G401.6 (cell line): ENCODE results near the gene CBFA2T3.

Experiments
- FAIRE-seq: peaks from 2 replicates; lab custom pipeline; 2012; peaks lifted over from hg19 to GRCh38; lab: Jason Lieb, UNC

CBFA2T3 gene

DNA sequence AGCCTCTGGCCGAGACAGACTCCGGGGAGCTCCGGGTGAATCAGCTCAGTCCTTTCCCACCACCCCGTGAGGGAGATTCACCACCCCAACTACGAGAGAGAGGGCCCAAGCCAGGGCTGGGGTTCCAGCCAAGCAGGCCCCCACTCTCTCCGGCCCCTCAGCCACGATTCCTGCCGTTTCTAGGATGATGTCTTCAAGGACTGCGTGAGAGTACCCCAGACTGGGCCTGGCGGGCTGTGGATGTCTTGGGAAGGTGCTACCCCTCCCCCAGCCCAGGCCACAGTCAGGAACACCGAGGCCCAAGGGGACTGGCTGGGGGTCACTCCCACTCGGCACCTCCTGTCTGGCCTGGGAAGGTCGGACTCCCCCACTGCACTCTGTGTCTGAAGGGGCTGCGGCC lies 89.0 kb downstream of the CBFA2T3 start:
- no peak for FAIRE-seq

DNA sequence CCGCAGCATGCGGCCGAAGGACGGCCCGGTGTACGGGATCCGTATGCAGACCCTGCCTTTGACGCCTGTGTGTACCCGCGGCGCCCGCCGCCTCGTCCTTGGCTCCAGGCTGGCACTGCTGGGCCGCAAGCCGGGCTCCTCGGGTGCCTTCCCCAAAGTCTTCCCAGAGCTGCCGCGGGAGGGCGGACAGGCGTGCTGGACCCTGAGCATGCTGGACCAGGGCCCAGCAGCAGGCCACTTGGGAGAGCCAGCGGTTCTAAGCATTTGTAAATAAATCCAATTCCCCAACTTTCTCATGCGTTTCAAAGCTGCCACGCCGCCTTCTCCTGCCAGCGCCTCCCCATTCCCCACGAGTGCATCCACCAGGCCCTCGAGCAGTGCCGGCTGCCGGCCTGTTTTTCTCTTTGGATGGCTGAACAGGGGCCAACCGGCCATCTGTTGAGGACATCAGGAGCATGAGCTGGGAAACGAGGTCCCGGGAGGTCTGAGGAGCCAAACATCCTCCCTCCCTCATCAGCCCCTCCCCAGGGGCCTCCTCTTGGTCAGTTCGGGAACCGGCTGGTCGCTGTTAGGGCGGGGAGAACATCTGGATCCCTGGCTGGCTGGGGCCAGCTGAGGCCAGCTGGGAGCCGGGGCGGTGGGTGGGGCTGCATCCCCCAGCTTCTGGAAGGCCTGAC lies 90.0 kb downstream of the CBFA2T3 start:
- FAIRE-seq, result no peak

DNA sequence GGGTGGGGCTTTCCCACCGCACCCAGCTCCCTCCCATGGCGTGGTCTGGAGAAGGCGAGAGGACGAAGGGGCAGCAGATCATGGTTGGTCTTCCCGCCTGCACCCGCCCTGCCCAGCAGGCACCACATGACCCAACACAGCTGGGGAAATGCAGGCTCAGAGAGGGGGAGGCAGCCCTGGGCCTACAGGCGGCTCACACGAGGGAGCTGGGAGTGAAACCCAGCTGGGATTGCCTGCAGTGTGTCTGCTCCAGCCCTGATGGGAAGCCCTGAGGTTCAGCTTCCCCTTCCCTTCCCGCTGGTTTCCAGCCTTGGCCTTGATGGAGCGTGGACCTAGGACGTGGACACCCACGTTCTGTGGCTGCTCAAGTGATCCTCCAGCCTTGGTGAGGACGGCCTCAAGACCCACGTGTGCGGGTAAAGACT lies 90.6 kb downstream of the CBFA2T3 start:
- no peak for FAIRE-seq

DNA sequence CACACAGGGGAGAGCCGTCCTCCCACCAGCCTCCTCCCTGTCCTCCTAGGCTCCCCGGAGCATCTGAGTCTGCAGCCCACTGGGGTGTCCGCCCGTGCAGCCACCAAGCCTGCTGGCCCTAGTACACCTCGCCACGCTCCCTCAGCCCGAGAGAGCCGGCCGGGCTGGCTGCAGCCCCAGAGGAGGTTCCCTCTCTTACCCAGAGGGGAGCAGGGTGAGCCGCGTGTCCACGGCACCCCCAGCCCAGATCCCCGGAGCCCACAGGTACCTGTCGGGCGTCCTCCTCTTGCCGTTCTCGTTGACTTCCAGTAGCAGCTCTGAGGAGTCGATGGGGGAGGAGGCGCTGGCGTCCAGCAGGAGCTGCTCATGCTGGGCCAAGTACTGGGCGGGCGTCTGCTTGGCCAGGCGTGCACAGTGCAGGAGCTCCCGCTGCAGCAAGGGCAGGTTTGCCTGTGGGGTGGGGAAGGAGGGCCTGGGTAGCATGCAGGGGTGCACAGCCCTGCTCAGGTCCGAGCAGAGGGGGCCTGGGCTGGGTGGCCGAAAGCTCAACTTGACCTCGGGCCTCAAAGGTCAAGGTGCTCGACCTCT lies 91.2 kb downstream of the CBFA2T3 start:
- no peak for FAIRE-seq

DNA sequence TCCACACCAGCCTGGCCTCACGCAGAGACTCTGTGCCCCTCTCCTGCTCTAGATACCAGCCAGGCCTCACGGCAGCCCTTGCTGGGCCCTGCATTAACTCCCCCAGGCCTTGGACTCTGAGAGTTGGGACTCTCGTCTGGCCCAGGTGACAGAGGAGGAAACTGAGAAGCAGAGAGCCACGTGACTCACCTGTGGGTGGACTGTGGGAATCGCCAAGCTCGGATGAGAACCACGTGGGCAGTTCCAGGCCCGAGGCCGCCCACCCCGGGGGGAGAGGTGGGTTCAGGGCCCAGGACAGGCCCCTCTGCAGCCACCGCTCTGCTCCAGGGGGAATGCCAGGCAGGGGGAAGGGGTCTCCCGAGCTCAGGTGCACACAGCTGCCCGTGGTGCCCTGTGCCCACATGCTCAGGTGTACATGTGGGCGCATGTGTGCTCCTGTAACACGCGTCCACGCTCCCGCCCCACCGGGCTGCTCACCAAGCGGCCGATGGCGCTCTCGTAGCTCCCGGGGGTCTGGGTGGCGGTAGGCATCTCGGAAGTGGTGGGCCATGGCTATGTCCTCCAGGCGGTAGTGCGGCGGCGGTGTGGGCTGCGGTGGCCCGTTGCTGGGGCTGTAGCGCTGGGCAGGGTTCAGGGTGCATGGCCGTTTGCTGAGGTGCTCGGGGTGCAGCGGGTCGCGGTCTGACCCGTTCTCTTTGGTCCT lies 92.3 kb downstream of the CBFA2T3 start:
- FAIRE-seq, result no peak

DNA sequence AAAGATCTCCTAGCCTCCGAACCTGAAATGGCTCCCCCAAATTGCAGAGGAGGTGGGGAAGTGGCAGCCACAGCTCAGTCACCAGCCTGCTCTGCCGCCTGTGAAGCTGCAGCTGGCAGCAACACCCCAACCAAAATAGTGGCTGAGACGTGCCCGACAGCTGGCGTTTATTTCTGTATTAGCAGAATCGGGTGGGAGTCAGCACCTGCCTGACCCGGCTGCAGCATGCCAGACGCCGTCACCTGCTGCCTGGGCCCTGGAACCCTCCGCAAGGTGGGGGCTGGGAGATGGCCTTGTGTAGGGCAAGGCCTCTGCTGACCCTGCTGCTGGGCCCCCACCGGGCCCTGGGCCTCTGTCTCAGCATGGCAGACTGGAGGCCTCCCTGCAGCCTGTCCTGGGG lies 93.1 kb downstream of the CBFA2T3 start:
- FAIRE-seq, result no peak

DNA sequence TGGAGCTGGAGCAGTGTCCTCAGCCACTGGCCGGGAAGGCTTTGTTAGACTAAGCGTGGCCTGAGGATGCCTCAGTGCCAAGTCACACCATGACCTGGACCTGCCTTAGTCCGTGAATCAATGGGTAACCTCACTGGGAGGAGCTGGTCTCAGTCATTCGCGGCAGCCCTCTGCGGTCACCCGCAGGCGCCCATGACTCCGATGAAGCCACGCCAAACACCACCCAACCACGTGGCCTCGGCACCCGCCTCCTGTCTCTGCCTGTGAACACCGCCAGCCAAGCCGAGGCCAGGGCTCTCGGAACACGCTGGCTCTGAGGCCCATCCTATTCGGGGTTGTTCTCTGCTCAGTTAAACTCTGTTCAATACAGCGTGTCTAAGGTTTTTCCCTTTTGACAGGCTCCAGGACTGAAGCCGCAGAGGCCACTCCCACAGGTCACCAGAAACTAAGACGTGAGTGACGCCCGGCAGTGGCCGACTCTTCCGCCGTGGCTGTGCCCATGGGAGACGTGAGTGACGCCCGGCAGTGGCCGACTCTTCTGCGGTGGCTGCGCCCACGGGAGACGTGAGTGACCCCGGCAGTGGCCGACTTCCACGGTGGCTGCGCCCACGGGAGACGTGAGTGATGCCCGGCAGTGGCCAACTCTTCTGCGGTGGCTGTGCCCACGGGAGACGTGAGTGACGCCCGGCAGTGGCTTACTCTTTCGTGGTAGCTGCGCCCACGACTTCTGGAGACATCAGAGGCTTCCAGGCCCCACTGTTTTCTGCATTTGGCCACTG lies 93.7 kb downstream of the CBFA2T3 start:
- FAIRE-seq, result no peak

DNA sequence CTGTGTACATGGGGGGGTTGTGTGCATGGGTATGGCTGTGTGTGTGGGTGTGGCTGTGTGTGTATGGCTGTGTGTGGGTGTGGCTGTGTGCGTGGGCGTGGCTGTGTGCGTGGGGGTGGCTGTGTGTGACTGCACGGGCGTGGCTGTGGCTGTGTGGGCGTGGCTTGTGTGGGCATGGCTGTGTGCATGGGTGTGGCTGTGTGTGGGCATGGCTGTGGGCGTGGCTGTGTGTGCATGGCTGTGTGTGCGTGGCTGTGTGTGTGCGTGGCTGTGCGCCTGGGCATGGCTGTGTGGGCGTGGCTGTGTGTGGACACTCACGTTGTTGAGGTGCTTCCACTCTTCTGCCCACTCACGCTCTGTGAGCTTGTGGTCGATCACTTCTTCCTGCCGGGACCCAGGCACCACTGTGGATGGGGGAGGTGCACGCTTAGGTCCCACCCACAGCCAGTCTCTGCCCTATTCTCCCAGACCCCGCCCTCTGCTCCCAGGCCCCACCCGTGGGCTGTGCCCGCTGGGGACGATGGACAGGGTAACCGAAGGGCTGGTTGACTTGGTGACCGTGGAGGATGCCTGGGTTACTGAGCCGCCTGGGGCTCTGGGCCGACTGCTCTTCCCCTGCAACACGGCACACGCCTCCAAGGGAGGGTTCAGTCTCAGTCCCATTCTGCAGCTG lies 94.5 kb downstream of the CBFA2T3 start:
- no peak for FAIRE-seq

DNA sequence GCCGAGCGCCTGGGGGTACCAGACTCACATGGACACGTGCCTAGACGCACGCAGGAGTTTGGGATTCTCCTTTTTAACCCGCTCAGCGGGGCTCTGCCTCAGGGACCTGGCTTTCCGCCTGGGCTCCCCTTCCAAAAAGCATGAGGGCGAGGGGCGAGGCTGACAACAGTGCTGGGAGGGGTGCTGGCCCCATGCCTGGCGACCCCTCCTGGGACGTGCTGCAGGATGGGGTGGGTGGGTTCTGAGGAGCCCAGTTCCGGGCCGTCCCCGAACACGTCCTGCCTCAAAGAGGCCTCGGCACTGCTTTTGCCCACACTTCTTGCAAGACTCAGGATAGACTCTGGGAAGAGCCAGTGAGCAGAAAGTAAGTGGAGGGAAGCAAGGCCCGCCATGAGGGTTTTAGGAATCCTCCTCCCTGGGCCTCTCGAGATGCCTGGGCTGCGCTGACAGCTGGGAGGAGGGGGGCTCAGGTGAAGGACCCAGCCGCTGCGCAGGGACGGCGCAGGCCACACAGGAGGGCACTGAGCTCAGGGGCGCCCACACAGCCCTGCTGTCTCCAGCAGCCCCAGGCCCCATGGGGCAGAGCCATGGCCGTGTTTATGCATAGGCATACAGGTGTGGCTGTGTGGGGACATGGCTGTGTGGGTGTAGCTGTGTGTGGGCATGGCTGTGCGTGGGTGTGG lies 95.2 kb downstream of the CBFA2T3 start:
- no peak for FAIRE-seq

DNA sequence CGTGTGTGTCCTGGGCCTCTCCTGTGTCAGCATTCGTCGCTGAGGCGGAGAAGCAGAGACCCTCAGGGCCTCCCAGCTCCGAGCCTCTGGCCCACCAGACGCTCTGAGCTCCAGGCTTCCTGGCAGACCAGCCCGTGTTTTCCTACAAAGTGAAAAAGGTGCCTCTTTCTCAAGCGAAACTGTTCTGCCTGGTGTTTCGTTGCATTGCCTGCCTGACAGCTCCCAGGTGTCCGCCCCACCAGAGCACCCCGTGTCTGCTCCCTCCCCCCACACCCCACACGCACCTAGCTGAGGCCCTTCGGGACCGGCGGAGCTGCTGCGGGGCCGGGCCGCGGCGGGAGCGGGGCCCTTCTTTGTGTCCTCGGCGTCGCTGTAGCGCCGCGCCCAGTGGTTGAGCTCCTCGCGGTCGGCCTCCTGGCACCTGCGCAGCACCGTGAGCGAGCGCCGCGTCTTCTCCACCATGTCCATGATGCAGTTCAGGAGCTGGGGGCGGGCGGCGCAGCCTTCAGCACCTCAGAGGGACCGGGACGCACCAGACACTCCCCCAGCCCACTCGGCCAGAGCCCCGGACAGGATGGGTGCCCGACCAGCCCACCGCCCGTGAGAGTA lies 95.9 kb downstream of the CBFA2T3 start:
- FAIRE-seq, result no peak

DNA sequence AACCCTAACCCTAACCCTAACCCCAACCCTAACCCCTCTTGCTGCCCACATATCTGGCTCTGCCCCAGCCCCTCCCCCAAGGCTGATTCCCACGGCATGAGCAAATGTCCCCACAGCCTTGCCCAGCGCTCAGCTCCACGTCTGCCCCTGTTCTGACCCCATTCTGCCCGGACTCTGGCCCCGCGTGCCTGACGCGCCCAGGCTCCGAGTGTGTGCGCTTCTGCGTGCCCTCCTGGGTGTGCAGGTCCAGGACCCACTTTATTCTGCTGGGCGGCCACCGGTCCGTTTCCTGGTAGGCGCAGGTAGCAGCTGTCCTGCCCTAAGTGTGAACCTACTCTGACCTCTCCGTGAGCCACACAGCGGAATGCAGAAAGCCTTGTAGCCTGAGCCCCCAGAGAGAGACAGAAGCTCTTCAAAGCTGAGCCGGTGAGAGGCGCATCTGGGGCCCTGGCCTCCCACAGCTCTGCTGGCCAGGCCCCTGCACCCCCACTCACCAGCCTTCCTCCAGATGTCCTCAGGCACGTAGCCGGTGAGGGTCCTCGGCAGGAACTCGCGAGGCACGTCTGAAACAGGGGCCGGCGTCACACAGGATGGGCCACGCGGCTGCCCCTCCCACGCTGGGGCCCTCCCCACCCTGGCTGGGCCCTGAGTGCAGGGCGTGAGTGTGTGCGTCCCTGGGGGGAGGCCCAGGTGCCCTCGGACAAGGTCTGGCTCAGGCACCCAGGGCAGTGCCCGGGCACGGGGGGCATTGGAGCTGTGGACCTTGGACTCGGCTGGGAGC lies 96.6 kb downstream of the CBFA2T3 start:
- FAIRE-seq, result no peak

DNA sequence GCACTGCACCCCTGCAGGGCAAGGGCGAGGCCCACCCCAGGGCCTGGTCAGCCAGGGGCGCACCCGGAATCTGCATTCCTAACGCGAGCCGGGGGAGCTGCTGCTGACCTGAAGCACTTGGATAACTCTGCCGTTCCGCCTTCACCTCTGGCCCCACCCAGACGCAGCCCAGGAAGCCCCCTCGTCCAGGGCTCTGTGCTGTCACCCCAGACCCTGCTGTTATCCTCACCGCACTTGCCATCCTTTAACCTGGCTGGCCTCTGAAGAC lies 97.3 kb downstream of the CBFA2T3 start:
- no peak for FAIRE-seq

DNA sequence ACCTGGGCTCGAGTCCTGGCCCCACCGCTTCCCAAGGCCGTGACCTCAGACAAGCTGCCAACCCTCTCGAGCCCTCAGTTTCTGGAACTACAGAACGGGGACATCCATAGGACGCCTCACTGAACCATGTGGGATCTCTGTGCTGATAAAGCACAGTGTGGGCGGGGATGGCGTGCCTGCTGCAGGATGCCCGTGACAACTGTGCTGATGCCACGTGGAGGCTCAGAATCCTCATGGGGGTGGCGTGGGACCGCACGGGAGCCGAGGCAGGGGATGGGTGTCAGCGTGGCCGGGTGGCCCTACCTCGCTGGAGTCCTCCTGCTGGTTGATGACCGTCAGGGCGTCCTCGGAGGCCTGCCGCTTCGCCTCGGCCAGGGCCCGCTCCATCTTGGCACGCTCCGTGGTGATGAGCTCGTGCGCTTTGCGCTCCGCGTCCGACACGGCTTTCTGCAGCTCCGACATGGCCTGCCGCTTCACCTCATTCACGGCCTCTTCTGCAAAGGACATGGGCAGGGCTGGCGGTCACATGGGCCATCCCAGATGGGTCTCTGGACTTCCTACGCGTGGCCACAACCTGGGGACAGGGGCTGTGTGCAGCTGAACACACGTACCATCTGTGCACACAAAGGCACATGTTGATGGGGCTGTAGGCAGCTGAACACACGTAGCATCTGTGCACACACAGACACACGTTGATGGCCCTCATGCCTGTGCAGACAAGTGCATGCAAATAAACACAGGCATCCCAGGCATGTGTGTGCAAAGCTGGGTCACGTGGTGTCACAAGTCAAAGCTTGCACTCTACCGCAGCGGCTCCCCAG lies 97.8 kb downstream of the CBFA2T3 start:
- no peak for FAIRE-seq

DNA sequence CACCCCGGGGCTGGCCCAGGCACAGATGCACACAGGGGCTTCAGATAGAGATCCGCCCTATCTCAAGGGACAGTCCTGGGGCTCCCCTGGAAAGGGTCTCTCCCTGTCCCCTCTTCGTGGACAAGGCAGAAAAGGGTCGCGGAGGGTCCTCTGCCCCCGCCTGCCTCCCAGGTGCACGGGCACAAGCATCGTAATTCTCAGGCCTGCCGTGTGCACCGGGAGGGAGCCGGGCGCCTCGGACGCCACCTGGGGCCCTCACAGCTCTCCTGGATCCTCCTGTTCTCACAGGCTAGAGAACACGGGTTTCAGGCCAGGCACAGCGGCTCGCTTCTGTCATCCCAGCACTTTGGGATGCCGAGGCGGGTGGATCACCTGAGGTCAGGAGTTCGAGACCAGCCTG lies 98.7 kb downstream of the CBFA2T3 start:
- no peak for FAIRE-seq

DNA sequence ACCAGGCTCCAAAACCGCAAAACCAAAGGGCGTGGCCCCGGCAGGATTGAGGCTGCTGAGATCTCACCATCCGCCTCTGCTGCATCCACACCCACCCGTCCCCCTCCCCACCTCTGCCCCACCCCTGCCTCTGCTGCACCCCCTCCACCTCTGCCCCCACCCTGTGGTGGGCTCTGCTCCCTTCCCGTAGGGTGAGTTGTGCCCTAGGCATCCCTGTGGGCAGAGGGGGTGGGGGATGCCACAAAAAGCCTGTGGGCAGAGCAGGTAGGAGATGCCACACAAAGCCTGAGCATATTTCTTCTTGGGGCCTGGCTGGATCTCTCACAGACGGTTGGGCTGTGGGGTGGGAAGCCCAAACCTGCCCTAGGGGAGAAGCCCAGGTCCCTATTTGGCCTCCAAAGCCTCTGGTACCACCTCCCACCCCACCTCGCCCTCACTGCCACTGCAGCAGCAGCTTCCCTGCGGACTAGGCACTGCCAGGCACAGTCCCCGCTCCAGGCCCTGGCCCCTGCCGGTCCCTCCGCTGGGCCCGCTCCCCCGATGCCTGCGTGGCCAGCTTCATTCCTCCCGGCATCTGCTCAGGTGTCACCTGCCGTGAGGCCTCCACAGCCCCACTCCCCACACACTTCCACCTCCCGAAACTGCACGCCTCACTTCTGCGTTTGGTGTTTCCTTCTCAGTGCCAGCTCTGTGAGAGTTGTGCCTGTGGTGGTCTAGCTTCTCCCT lies 99.3 kb downstream of the CBFA2T3 start:
- no peak for FAIRE-seq

DNA sequence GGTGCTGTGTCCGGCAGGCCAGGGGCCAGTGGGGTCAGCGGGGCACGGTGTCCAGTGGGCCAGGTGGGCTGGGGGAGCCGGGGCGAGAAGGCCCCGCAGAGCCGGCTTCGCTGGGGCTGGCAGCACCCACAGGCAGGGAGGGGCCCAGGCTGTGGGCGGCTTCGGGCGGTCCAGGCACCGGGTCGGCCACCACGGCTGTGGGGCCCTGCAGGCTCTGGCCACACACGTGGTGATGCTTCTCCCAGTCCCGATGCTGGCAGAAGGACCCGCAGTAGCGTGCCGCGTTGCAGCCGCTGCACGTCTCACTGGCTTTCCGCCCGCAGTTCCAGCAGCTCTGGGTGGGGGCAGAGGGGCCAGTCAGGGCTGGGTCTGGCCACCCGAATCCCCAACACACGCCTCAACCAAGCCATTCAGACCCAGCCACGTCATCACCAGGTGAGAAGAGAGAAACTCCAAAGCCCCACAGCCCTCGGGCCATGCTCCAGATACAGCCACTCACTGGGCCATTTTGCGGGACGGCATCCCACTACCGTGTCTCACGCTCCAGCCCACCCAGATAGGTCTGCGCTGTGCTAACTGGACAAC lies 100.0 kb downstream of the CBFA2T3 start:
- no peak for FAIRE-seq

DNA sequence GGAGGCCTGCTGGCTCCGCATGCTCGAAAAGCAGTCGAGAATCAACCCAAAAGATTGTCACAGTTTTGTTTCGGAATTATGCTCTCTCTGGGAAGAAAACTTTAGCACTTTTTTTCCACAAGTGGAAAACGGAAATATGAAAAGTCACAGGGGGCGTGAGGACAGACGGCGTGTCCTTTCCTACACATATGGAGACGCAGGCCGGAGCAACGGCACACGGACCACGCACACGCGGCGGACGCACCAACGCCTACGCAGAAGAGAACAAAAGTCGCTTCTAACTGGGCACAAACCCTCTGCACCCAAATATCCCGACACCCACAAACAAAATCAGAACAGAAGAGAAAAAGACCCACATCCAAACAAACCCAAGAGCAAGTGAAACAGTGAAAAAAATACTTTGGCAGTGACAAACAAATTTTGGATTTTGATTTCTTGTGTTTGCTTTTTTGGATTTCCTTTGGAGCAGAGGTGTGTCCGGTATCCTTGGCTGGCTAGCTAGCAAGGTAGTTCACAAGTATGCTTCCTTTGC lies 101.2 kb downstream of the CBFA2T3 start:
- no peak for FAIRE-seq

DNA sequence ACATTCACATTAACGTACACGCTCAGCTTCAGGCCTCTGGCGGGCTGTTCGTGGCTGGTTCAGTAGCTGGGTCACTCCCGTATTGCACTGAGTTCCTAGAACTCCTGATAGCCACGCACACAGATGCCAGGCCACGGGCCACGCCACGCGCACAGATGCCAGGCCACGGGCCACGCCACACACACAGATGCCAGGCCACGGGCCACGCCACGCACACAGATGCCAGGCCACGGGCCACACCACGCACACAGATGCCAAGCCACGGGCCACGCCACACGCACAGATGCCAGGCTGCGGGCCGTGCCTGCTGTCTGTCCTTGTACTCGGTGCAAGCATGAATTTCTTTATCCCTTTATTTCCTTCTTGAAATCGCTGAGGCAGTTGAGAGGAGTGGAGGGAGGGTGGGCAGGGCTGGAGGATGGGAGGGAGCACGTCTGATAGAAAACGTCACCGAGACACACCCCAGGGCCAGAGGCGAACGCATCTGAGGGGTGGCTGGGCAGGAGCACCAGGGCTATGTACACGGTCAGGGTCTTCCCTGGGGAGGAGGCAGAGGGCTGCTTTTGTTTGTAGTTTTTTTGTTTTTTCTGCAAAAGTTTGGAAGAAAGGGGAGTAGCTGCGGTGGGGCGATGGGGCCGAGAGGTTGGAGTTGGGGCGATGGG lies 101.9 kb downstream of the CBFA2T3 start:
- no peak for FAIRE-seq
